GM21737 (cell line): ENCODE results near the gene C14orf132.

Experiments used
- ATAC-seq: cut with Tn5 transposase; IDR thresholded peaks from one replicate; pipeline ENCODE4 v1.9.1; 2021; ENCODE audit warnings: mild to moderate bottlenecking, moderate library complexity; ENCODE audit not compliant: unreplicated experiment

C14orf132 gene

GRCh38 chr14:96140952-96141351, 101.8 kb downstream of the C14orf132 start:
- no peak for ATAC-seq
